Sigmoid colon (tissue), 7 donors: ENCODE measurements around the gene MESD. TPM values are rescaled to one million over a fixed set of nuclear protein-coding genes. Genes with fewer than 3 reads are reported as not detected.
A peak's percentile ranks its signal among the peaks of the same experiment; 100 is the strongest.

Source experiments
- DNase-seq: peaks from one replicate; pipeline ENCODE4 v3.0.0-alpha.2; 2019
- H3K27ac ChIP-seq, 4 donors: fragments of 200-600 bp; sonication (generic); one replicate each; pipeline ENCODE4 v1.5.1; 2016 to 2019; ENCODE audit warnings: mild to moderate bottlenecking in 1 of 4
- H3K27me3 ChIP-seq, 3 donors: fragments of 200-600 bp; sonication (generic); one replicate each; pipeline ENCODE4 v1.5.1; 2019; ENCODE audit warnings: mild to moderate bottlenecking in 1 of 3
- H3K36me3 ChIP-seq, 4 donors: fragments of 200-600 bp; sonication (generic); one replicate each; pipeline ENCODE4 v1.5.1; 2016 to 2019
- H3K4me1 ChIP-seq, 4 donors: fragments of 200-600 bp; sonication (generic); one replicate each; pipeline ENCODE4 v1.5.1; 2017 to 2019
- H3K4me3 ChIP-seq, 4 donors: fragments of 200-600 bp; sonication (generic); one replicate each; pipeline ENCODE4 v1.5.1; 2017 to 2019; ENCODE audit warnings: mild to moderate bottlenecking in 2 of 4, moderate library complexity in 1 of 4
- H3K9me3 ChIP-seq, 4 donors: fragments of 200-600 bp in 3 of 4; sonication (generic) in 3 of 4; one replicate each; pipeline versions ENCODE4 v1.5.1 to v1.6.1; 2013 to 2019
- CTCF ChIP-seq, 4 experiments: fragments of 450-650 bp in 3 of 4; fragments of 200-600 bp in 1 of 4; IDR thresholded peaks; one replicate each; pipeline ENCODE4 v1.5.1; 2016 to 2019; ENCODE audit warnings: antibody characterized with exemption in 4 of 4, mild to moderate bottlenecking in 3 of 4, moderate library complexity in 2 of 4
- EP300 ChIP-seq, 4 donors: sonication (generic); formaldehyde crosslinking; IDR thresholded peaks; one replicate each; pipeline ENCODE4 v1.6.1; 2017; ENCODE audit warnings: antibody characterized with exemption in 4 of 4
- POLR2A ChIP-seq, 2 donors: fragments of 450-650 bp; IDR thresholded peaks; one replicate each; pipeline ENCODE4 v1.6.1; 2016; ENCODE audit warnings: antibody characterized with exemption in 2 of 2, mild to moderate bottlenecking in 2 of 2, moderate library complexity in 2 of 2
- POLR2AphosphoS5 ChIP-seq, 4 donors: sonication (generic); formaldehyde crosslinking; IDR thresholded peaks; one replicate each; pipeline ENCODE4 v1.6.1; 2017; ENCODE audit warnings: antibody characterized with exemption in 4 of 4
- WGBS, 2 donors: extraction: QIAGEN DNeasy Blood & Tissue Kit; methylation state at CpG; one replicate each; pipeline ENCODE4 v1.1.7; 2013; 5-methylcytosine and 5-hydroxymethylcytosine counted together
- intact Hi-C: fragments of 100-400 bp; cut with DNase I; formaldehyde crosslinking; loops from one replicate; pipeline ENCODE4 v1.15.1; 2023
- polyA plus RNA-seq, 3 donors: library from polyadenylated mRNA; stranded (reverse); fragments of 200-250 nt; gene quantifications; one replicate each; pipeline ENCODE4 v1.2.3, GENCODE V29; 2013
- total RNA-seq, 4 donors: library from RNA; depleted of rRNA; stranded (reverse); fragments of >200 nt; gene quantifications; one replicate each; pipeline ENCODE4 v1.1.0, GENCODE V29; 2016
- donor health status: healthy with polysubstance abuse.
- donor health status: Bipolar disorder and iron deficiency.
- donor health status: healthy.

MESD gene
- total and polyA plus RNA-seq, 7 donors, result 5.4 to 20.8 (median 14.6) TPM

- Histone ChIP-seq H3K4me3 (peak overlapping the region in 3 of 4 donors; percentile 79 to 88 (median 87)), H3K4me1 (peaks cover 0 to 40% (median 25%) of the 10 kb centered on the region in 4 donors), H3K9me3 (no peaks in the 10 kb centered on the region), H3K27ac (peak overlapping the region; percentile 94 to 98 (median 96)), H3K27me3 (no peaks in the 10 kb centered on the region), H3K36me3 (peaks cover 0 to 12% (median 0%) of the 10 kb centered on the region in 4 donors)
- TF ChIP-seq POLR2AphosphoS5 (IDR thresholded peaks at IDR 0.05) (no peak), EP300 (IDR thresholded peaks at IDR 0.05) (no peak), POLR2A (IDR thresholded peaks at IDR 0.05) (no peak), CTCF (IDR thresholded peaks at IDR 0.05) (no peak)
- no peak for DNase-seq
- 10 to 25% methylated on average over 13 of the region's 13 CpGs for WGBS, 2 donors
- intact Hi-C loops, result loop anchor here (10.0 kb wide), 2 partner anchors 325 to 1045 kb away; partner anchors contain the start of genes MEX3B and STARD5
Observed at GRCh38 chr15:80999623-81000036, 10.0 kb upstream of the MESD start.

GRCh38 chr15:80998251-80998650, 8.6 kb upstream of the MESD start:
- Histone ChIP-seq H3K27me3 (no peaks in the 10 kb centered on the region), H3K36me3 (peaks cover 0 to 6% (median 0%) of the 10 kb centered on the region in 4 donors), H3K4me3 (no peak overlapping the region), H3K4me1 (peaks cover 0 to 26% (median 15%) of the 10 kb centered on the region in 4 donors), H3K9me3 (no peaks in the 10 kb centered on the region), H3K27ac (peak overlapping the region in 3 of 4 donors; percentile 3 to 20 (median 12))
- DNase-seq, result no peak
- intact Hi-C loops, result loop anchor here (10.0 kb wide), 1 partner anchor 1047 kb away; the partner anchor contains the start of gene MEX3B
- TF ChIP-seq POLR2A (IDR thresholded peaks at IDR 0.05), result no peak
- TF ChIP-seq CTCF (IDR thresholded peaks at IDR 0.05), result no peak
- TF ChIP-seq POLR2AphosphoS5 (IDR thresholded peaks at IDR 0.05), result no peak
- no peak for TF ChIP-seq EP300 (IDR thresholded peaks at IDR 0.05)
- 65 to 93% methylated on average over 1 of the region's 1 CpG for WGBS, 2 donors

GRCh38 chr15:80997692-80998091, 8.1 kb upstream of the MESD start:
- H3K9me3 ChIP-seq, result no peaks in the 10 kb centered on the region
- no peak overlapping the region for H3K4me3 ChIP-seq
- H3K36me3 ChIP-seq, result peaks cover 0 to under 1% (median 0%) of the 10 kb centered on the region in 4 donors
- WGBS, 2 donors, result 96 to 98% methylated on average over 1 of the region's 1 CpG
- no peak overlapping the region for H3K27ac ChIP-seq
- H3K4me1 ChIP-seq, result peaks cover 0 to 21% (median 10%) of the 10 kb centered on the region in 4 donors
- no peak for TF ChIP-seq POLR2A (IDR thresholded peaks at IDR 0.05)
- no peak for TF ChIP-seq POLR2AphosphoS5 (IDR thresholded peaks at IDR 0.05)
- H3K27me3 ChIP-seq, result no peaks in the 10 kb centered on the region
- DNase-seq, result no peak
- intact Hi-C loops, result loop anchor here (10.0 kb wide), 1 partner anchor 1047 kb away; the partner anchor contains the start of gene MEX3B

DNA sequence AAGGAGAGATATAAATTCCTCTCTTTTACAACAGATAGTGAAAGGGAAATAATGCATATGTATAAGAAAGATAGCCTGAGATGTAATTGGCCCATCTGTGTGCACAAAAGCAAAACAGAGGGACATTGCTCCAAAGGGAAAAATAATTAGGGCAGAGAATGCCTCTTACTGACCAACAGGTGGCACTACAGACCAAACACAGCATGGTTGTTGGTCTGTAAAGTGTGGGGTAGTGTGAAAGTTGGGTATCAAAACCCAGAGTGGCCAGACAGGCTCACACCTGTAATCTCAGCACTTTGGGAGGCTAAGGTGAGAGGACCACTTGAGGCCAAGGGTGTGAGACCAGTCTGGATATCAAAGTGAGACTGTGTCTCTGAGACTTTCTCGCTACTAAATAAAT, 6.6 kb upstream of the MESD start:
- Histone ChIP-seq H3K9me3 (no peaks in the 10 kb centered on the region), H3K4me1 (peaks cover 0 to 11% (median 4%) of the 10 kb centered on the region in 4 donors), H3K36me3 (no peaks in the 10 kb centered on the region), H3K27ac (no peak overlapping the region), H3K4me3 (no peak overlapping the region), H3K27me3 (no peaks in the 10 kb centered on the region)
- 93 to 98% methylated on average over 1 of the region's 1 CpG for WGBS, 2 donors
- intact Hi-C loops, result loop anchor here (10.0 kb wide), 1 partner anchor 1049 kb away; the partner anchor contains the start of gene MEX3B
- DNase-seq, result no peak
- TF ChIP-seq POLR2A (IDR thresholded peaks at IDR 0.05) (no peak), CTCF (IDR thresholded peaks at IDR 0.05) (no peak), POLR2AphosphoS5 (IDR thresholded peaks at IDR 0.05) (no peak), EP300 (IDR thresholded peaks at IDR 0.05) (no peak)

GRCh38 chr15:80992441-80992840, 2.8 kb upstream of the MESD start:
- Histone ChIP-seq H3K9me3 (no peaks in the 10 kb centered on the region), H3K4me1 (peaks cover 0 to 32% (median 25%) of the 10 kb centered on the region in 4 donors), H3K27ac (peak overlapping the region in 1 of 4 donors; percentile 94), H3K27me3 (no peaks in the 10 kb centered on the region), H3K36me3 (no peaks in the 10 kb centered on the region), H3K4me3 (no peak overlapping the region)
- intact Hi-C loops, result loop anchor here (10.0 kb wide), 1 partner anchor 1052 kb away; the partner anchor contains the start of gene MEX3B
- 94 to 98% methylated on average over 1 of the region's 1 CpG for WGBS, 2 donors
- DNase-seq, result no peak
- no peak for TF ChIP-seq POLR2A (IDR thresholded peaks at IDR 0.05)
- TF ChIP-seq POLR2AphosphoS5 (IDR thresholded peaks at IDR 0.05), result no peak
- TF ChIP-seq EP300 (IDR thresholded peaks at IDR 0.05), result no peak
- no peak for TF ChIP-seq CTCF (IDR thresholded peaks at IDR 0.05)
